Stimulated activated CD8-positive, alpha-beta memory T cell treated with anti-CD3 and anti-CD28 coated beads, Interleukin-12 subunit alpha, Interleukin-12 subunit beta, amount 100 ng/mL, for 4 hours (primary cell): Measurements from ENCODE around the gene C2CD5.
A peak's percentile ranks its signal among the peaks of the same experiment; 100 is the strongest.
"Not testable (repeated sequence)": the region's sequence is repeated elsewhere in the genome, so short reads cannot be mapped to it uniquely, and the experiment has no call there.

Experiments used
- DNase-seq: peaks from one replicate; pipeline ENCODE4 v3.0.0-alpha.2; 2020; ENCODE audit warnings: low read depth

The C2CD5 gene, protein sequence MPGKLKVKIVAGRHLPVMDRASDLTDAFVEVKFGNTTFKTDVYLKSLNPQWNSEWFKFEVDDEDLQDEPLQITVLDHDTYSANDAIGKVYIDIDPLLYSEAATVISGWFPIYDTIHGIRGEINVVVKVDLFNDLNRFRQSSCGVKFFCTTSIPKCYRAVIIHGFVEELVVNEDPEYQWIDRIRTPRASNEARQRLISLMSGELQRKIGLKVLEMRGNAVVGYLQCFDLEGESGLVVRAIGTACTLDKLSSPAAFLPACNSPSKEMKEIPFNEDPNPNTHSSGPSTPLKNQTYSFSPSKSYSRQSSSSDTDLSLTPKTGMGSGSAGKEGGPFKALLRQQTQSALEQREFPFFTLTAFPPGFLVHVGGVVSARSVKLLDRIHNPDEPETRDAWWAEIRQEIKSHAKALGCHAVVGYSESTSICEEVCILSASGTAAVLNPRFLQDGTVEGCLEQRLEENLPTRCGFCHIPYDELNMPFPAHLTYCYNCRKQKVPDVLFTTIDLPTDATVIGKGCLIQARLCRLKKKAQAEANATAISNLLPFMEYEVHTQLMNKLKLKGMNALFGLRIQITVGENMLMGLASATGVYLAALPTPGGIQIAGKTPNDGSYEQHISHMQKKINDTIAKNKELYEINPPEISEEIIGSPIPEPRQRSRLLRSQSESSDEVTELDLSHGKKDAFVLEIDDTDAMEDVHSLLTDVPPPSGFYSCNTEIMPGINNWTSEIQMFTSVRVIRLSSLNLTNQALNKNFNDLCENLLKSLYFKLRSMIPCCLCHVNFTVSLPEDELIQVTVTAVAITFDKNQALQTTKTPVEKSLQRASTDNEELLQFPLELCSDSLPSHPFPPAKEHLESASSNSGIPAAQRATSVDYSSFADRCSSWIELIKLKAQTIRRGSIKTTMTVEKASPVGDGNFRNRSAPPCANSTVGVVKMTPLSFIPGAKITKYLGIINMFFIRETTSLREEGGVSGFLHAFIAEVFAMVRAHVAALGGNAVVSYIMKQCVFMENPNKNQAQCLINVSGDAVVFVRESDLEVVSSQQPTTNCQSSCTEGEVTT

GRCh38 chr12:22544038-22544979 is at the start of gene C2CD5:
C2CD5 (minus strand) TSS chr12:22544542; CDS start chr12:22544150, 392 bp downstream.
- DNase-seq, result peak; percentile 89

DNA sequence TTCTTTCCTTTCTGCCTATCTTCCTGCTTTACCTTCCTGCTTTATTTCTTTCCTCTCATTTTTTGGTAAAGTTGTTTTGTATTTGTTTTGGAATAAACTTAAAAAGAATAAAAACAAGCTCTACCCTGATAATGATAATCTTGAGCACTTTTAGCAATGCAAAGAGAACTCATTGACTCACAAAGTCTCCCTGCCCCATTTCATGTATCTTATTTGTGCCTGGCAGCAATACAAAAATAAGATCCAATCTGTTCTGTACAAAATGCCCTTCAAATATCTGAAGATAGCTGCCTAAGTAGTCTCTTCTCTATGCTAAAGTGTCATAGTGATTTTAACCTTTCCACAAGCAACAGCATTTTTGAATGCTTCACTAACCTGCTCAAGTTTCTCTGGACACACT is 49.5 kb upstream of the C2CD5 start:
- DNase-seq, result no peak

DNA sequence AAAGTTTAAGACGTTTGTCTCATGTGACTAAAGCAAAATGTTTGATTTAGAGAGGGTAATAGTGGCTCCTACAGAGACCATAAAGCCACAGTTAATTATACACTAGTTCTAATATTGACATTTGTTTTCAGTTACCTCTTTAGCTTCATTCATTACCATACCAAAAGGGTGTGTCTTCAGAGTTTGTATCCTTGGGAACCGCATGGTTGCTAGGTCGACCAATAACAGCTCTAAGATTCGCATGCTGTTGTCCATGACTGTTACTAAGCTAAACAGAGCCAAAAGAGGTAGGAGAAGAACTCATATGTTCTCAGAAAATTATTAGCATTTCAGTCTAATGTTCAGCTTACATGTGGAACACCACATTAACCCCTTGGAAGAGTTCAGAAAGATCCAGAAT is 44.5 kb upstream of the C2CD5 start:
- no peak for DNase-seq

DNA sequence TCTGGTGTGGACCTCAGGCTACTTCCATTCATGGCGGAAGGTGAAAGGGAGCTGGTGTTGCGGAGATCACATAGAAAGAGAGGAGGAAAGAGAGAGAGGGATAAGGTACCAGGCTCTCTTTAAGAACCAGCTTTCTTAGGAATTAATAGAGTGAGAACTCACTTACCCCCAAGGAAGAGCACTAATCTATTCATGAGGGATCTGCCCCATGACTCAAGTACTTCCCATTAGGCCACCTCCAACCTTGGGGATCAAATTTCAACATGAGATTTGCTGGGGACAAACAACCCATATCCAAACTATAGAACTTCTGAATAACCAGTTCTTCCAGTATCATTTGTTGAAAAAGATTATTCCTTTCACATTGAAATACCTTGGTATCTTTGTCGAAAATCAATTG is 34.0 kb upstream of the C2CD5 start:
- DNase-seq, result no peak

- no peak for DNase-seq
These were observed 33.3 kb upstream of the C2CD5 start for GRCh38 chr12:22577667-22578066.

DNA sequence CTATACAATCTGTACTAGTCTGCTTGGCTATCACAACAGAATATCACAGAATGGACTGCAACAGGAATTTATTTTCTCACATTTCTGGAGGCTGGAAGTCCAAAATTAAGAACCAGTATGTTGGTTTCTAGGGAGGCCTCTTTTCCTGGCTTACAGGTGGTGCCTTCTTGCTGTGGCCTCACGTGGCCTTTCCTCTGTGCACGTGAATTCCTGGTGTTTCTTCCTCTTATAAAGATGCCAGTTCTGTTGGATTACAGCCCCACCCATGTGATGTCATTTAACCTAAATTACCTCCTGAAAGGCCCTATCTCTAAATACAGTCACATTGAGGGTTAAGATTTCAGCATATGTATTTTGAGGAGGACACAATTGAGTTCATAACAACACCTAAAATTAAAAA is 32.1 kb upstream of the C2CD5 start:
- DNase-seq, result no peak

DNA sequence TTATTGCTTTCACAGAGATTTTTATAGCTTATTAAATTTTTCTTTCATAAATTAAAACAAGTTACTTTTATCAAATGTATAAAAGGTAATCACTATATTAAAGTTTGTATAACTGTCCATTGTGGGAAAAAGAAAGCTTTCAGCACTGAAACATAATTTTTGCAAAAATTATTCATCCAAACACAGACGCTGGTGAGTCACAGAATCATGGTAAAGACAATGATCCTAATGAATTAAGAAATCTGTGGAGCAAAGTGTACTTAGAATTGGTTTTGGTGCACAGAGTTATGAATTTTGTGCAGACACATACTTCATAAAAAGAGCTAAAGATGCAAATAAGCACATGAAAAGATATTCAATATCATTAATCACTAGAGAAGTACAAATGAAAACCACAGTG is 31.7 kb upstream of the C2CD5 start:
- DNase-seq, result no peak

DNA sequence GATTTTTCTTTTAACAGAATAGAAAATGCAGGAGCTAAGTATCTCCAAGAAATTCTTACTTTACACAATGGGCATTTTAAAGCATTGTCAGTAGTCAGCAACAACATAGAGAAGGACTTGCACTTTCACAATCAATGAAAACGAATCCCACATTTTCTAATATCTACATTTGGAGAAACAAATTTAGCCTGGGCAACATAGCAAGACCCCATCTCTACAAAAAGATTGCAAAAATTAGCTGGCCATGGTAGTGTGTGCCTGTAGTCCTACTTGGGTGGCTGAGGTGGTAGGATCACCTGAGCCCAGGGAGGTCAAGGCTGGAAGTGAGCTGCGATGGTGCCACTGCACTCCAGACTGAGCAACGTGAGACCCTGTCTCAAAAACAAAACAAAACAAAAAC is 30.6 kb upstream of the C2CD5 start:
- no peak for DNase-seq

DNA sequence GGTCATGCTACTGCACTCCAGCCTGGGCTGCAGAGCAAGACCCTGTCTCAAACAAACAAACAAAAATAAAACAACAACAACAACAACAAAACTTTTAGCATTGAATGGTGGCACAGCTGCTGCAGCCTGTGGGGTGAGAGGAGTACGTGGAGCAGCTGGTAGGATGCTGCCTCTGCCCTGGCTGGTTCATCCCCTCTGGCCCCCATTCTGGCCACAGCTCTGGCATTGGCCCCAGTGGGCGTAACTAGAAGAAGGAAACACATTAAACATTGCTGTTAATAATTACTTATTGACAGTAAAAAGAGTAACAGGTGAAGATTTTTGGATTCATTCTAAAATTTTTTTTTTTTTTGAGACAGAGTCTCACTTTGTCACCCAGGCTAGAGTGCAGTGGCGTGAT is 28.8 kb upstream of the C2CD5 start:
- no peak for DNase-seq

- DNase-seq, result no peak
These were observed 24.9 kb upstream of the C2CD5 start for GRCh38 chr12:22569253-22569652.

- no peak for DNase-seq
These were observed 18.0 kb upstream of the C2CD5 start for GRCh38 chr12:22562036-22563028.

- DNase-seq, result not testable (repeated sequence)
These were observed 10.4 kb upstream of the C2CD5 start for GRCh38 chr12:22554750-22555149.

DNA sequence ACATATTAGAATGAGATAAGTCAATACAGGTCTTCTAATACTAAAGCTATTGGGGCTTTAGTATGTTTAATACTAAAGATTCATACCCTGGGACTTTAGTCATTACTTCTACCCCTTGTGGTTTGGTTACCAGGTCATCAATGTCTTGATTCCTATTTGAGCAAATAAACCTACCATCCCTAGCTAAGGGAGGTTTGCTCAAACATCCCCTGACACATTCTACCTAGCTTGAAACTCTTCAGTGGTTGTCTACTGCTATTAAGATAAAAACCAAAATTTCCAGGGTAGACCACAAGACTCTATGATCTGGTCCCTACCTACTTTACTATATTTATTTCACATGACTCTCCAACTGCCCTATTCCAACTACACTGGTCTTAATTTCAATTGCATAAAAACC is 7.3 kb upstream of the C2CD5 start:
- DNase-seq, result no peak

GRCh38 chr12:22545255-22545654 is 913 bp upstream of the C2CD5 start:
- DNase-seq, result no peak

DNA sequence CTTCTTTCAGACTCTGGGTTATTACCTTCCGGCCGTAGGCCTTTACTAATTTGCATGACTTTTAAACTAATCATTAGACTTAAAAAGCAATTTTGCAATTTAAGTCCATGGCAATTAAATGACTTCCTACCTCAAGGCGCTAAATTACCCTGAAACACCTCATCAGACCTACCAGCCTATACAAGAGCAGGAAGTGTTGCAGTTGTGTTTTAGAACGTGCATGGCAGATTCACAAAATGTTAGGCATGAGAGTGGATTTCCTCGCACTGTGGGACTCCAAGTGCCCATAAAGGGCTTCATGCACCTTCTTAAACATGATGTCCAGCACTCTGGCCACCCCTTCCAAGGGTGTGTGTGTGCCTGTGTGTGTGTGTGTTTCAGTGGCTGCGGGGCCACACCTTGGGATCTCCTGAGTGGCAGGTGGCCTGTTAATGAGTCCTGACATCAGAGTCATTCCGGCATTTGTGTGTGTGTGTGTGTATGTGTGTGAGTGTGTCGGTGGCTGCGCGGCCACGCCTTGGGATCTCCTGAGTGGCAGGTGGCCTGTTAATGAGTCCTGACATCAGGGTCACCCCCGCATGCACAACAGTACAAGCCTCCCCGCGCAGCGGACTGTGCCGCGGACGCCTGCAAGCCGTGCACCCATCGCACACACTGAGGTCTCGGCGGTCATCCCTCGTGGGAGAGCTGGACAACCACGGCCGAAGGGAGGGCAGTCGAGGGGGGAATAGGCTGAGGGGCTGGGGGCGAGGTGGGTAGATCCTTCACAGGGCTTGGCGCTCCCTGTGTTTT is 900 bp downstream of the C2CD5 start:
- DNase-seq, result no peak

DNA sequence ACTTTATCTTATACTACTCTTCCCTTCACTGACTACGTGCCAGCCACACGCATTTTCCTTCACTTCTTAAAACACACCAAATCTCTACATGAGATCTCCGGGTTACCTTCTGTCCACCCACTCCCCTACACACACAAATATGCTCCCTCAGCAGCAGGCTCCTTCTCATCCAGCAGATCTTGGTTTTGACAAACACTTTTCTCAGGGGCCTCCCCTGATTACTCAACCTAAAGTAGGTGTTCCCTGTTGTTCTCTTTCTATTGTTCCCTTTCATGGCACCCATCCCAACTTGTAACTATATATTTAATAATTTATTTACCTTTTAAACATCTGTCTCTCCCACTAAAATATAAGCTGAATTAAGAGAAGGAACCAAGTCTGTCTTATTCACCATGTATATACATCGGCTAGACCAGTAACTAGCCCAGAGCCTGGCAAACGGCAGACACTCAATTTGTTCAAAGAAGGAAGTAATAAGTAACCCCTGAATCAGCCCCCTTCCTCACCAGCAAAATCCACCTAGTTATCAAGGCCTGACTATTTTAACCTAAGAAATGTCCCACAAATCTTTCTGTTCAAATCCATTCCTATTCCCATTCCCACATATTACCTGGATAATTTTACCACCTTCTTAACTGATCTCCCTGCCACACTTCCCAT is 2.7 kb downstream of the C2CD5 start:
- no peak for DNase-seq

DNA sequence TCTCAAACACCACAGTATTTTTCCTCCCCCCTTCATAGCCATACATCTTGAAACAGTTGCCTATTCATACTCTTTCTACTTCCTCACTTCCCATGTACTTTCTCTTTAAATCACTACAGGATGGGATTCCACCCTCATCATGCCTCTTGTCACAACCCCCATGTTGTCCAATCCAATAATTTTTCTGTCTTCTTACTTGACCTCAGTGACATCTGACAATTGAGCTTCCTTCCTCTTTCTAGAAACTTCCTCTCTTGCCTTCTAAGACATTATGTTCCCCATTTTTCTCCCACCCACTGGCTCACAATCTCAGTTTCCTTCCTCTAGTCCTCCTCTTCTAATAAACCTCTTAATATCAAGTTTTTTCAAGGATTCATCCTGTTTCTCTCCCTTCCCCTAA is 5.3 kb downstream of the C2CD5 start:
- no peak for DNase-seq

- no peak for DNase-seq
These were observed 6.0 kb downstream of the C2CD5 start for GRCh38 chr12:22538311-22538710.

DNA sequence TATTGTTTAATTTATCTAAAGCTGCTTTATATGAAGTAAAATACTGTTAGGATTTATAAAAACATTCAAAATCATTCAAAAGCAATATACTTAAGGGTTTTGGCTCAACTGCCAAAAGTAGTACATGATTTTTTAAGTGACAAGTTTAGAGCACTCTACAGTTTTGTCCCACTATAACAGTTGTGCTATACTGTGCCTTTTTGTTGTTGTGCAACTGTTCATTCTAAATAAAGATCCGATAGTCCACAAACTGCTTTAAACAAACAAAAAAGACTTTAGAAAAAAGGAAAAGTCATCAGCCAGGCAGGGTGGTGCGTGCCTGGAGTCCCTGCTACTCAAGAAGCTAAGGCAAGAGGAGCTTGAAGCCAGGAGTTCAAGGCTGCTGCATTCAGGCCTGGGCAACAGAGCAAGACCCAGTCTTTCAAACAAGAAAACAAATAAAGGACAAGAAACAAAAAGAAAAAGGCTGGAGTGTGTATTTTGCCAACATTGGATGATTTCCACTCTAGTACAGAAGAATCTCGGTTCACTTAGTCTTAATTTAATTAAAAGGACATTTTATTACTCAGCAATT is 7.3 kb downstream of the C2CD5 start:
- no peak for DNase-seq
